H1 (cell line): ENCODE data around the gene TTC32. TPM values are rescaled to one million over a fixed set of nuclear protein-coding genes. Genes with fewer than 3 reads are reported as not detected.

Experiments used
- CTCF ChIA-PET: fragments of 300-600 bp; sonication (Branson Sonifier 250); formaldehyde crosslinking; loops from one replicate; lab custom pipeline; 2021; ENCODE audit not compliant: partially characterized antibody; lab: Charles Lee
- POLR2A ChIA-PET: fragments of 300-600 bp; sonication (Branson Sonifier 250); formaldehyde crosslinking; loops from one replicate; lab custom pipeline; 2021; ENCODE audit warnings: inconsistent platforms; ENCODE audit not compliant: partially characterized antibody; lab: Charles Lee
- DNase-seq, 2 experiments: peaks; one replicate each; pipeline versions ENCODE4 v3.0.0 to v3.0.0-alpha.2; 2010 to 2022; ENCODE audit warnings: low spot score in 2 of 2, low read depth in 1 of 2, mixed read lengths in 1 of 2
- FAIRE-seq: peaks from 2 replicates; lab custom pipeline; 2011; peaks lifted over from hg19 to GRCh38; lab: Jason Lieb, UNC
- H2AFZ ChIP-seq: 2 replicates; pipeline ENCODE4 v1.8.1; 2012; ENCODE audit warnings: low read length, inconsistent platforms
- H2AK5ac ChIP-seq: 2 replicates; pipeline ENCODE4 v1.6.1; 2013; ENCODE audit warnings: low read depth, low read length
- H2BK120ac ChIP-seq: replicated peaks from 2 replicates; pipeline ENCODE3; 2013; ENCODE audit warnings: low read depth, low read length, inconsistent platforms
- H2BK12ac ChIP-seq: 2 replicates; pipeline ENCODE4 v1.6.1; 2013; ENCODE audit warnings: low read depth, low read length
- H2BK15ac ChIP-seq: 2 replicates; pipeline ENCODE4 v1.6.1; 2013; ENCODE audit warnings: low read length
- H2BK20ac ChIP-seq: 2 replicates; pipeline ENCODE4 v1.6.1; 2013; ENCODE audit warnings: low read length
- H2BK5ac ChIP-seq: 2 replicates; pipeline ENCODE4 v1.6.1; 2013; ENCODE audit warnings: low read depth, low read length
- H3K14ac ChIP-seq: 2 replicates; pipeline ENCODE4 v1.6.1; 2013; ENCODE audit warnings: inconsistent platforms; ENCODE audit not compliant: insufficient read length
- H3K18ac ChIP-seq: 2 replicates; pipeline ENCODE4 v1.6.1; 2013; ENCODE audit warnings: low read length; ENCODE audit errors: extremely low read depth
- H3K23ac ChIP-seq: 2 replicates; pipeline ENCODE4 v1.6.1; 2013; ENCODE audit warnings: inconsistent platforms; ENCODE audit not compliant: insufficient read length
- H3K23me2 ChIP-seq: 2 replicates; pipeline ENCODE4 v1.6.1; 2013; ENCODE audit warnings: low read depth, low read length
- H3K27ac ChIP-seq: 2 replicates; pipeline ENCODE4 v1.6.1; 2011; ENCODE audit warnings: low read depth, low read length, inconsistent platforms
- H3K27me3 ChIP-seq, 4 experiments: replicated peaks in 1 of 4; 1 replicate in 1 of 4; 2 replicates in 3 of 4; pipeline versions ENCODE4 v1.6.1 to v1.8.1; 2011 to 2013; ENCODE audit warnings: low read length in 3 of 4, mild to moderate bottlenecking in 3 of 4, inconsistent platforms in 2 of 4, mixed read lengths in 2 of 4, moderate library complexity in 1 of 4; ENCODE audit not compliant: control insufficient read depth in 3 of 4, insufficient read depth in 3 of 4; ENCODE audit errors: extremely low read depth in 1 of 4
- H3K36me3 ChIP-seq, 4 experiments: 2 replicates each; pipeline versions ENCODE4 v1.6.1 to v1.8.1; 2011 to 2013; ENCODE audit warnings: mild to moderate bottlenecking in 4 of 4, low read length in 3 of 4, moderate library complexity in 2 of 4, control low read depth in 1 of 4, inconsistent platforms in 1 of 4; ENCODE audit not compliant: insufficient read depth in 4 of 4, control insufficient read depth in 2 of 4
- H3K4ac ChIP-seq: replicated peaks from 2 replicates; pipeline ENCODE3; 2013; ENCODE audit warnings: low read length, low read depth, mixed read lengths, inconsistent platforms; ENCODE audit not compliant: insufficient read length
- H3K4me1 ChIP-seq, 4 experiments: replicated peaks in 1 of 4; 1 replicate in 1 of 4; 2 replicates in 3 of 4; pipeline versions ENCODE4 v1.6.1 to v1.8.1; 2011 to 2013; ENCODE audit warnings: low read length in 3 of 4, inconsistent platforms in 2 of 4, mixed read lengths in 1 of 4; ENCODE audit not compliant: insufficient read depth in 4 of 4, control insufficient read depth in 3 of 4
- H3K4me2 ChIP-seq, 2 experiments: 2 replicates each; pipeline versions ENCODE4 v1.6.1 to v1.8.1; 2011 to 2013; ENCODE audit warnings: low read depth in 2 of 2, low read length in 2 of 2, control low read depth in 1 of 2, inconsistent platforms in 1 of 2, mild to moderate bottlenecking in 1 of 2; ENCODE audit not compliant: insufficient read depth in 1 of 2
- H3K4me3 ChIP-seq, 4 experiments: fragments of 200-600, 300-600 bp in 1 of 4; sonication (generic), shearing (Covaris generic), sonication (Bioruptor Twin) in 1 of 4; 2 replicates each; pipeline versions ENCODE4 v1.5.1 to v1.8.1; 2011 to 2016; ENCODE audit warnings: low read length in 4 of 4, low read depth in 3 of 4, control low read depth in 2 of 4, inconsistent platforms in 2 of 4, mild to moderate bottlenecking in 2 of 4, mixed read lengths in 1 of 4, moderate library complexity in 1 of 4; ENCODE audit not compliant: insufficient read depth in 2 of 4; ENCODE audit errors: extremely low read depth in 1 of 4
- H3K56ac ChIP-seq: replicated peaks from 2 replicates; pipeline ENCODE3; 2013; ENCODE audit warnings: low read depth, mild to moderate bottlenecking, mixed read lengths, low read length, inconsistent platforms; ENCODE audit not compliant: insufficient read length
- H3K79me1 ChIP-seq: 2 replicates; pipeline ENCODE4 v1.6.1; 2013; ENCODE audit warnings: low read depth, low read length, control low read depth
- H3K79me2 ChIP-seq, 2 experiments: 2 replicates each; pipeline versions ENCODE4 v1.6.1 to v1.8.1; 2012 to 2013; ENCODE audit warnings: low read length in 2 of 2, mild to moderate bottlenecking in 2 of 2, inconsistent platforms in 1 of 2; ENCODE audit not compliant: insufficient read depth in 2 of 2, control insufficient read depth in 1 of 2
- H3K9ac ChIP-seq, 4 experiments: replicated peaks in 1 of 4; 1 replicate in 1 of 4; 2 replicates in 3 of 4; pipeline versions ENCODE4 v1.6.1 to v1.8.1; 2011 to 2013; ENCODE audit warnings: low read depth in 3 of 4, low read length in 3 of 4, control low read depth in 2 of 4, mild to moderate bottlenecking in 2 of 4, moderate library complexity in 2 of 4, inconsistent platforms in 1 of 4; ENCODE audit errors: extremely low read depth in 1 of 4
- H3K9me3 ChIP-seq, 2 experiments: 2 replicates each; pipeline versions ENCODE4 v1.6.1 to v1.8.1; 2012 to 2013; ENCODE audit warnings: mild to moderate bottlenecking in 2 of 2, moderate library complexity in 2 of 2, control low read depth in 1 of 2, inconsistent platforms in 1 of 2, low read depth in 1 of 2, low read length in 1 of 2, mixed read lengths in 1 of 2; ENCODE audit not compliant: insufficient read depth in 2 of 2
- H4K20me1 ChIP-seq, 2 experiments: replicated peaks in 1 of 2; 2 replicates each; pipeline versions ENCODE3 to v1.8.1; 2011 to 2013; ENCODE audit warnings: inconsistent platforms in 2 of 2, low read length in 2 of 2, mild to moderate bottlenecking in 1 of 2; ENCODE audit not compliant: insufficient read depth in 2 of 2, control insufficient read depth in 1 of 2
- H4K5ac ChIP-seq: 2 replicates; pipeline ENCODE4 v1.6.1; 2013; ENCODE audit warnings: low read length, low read depth, mixed read lengths, inconsistent platforms; ENCODE audit not compliant: insufficient read length
- H4K8ac ChIP-seq: 2 replicates; pipeline ENCODE4 v1.8.0; 2013; ENCODE audit warnings: mild to moderate bottlenecking, moderate library complexity, low read length, inconsistent platforms; ENCODE audit not compliant: insufficient read depth; ENCODE audit errors: extremely low read depth
- H4K91ac ChIP-seq: replicated peaks from 2 replicates; pipeline ENCODE3; 2013; ENCODE audit warnings: low read length, mixed read lengths, inconsistent platforms; ENCODE audit not compliant: insufficient read length
- NANOG ChIP-seq: IDR thresholded peaks from 2 replicates; pipeline ENCODE4 v1.6.1; 2011; ENCODE audit warnings: low read length, low read depth, mild to moderate bottlenecking, inconsistent platforms; ENCODE audit not compliant: insufficient read depth, poor library complexity, severe bottlenecking
- RBBP5 ChIP-seq: IDR thresholded peaks from 2 replicates; pipeline ENCODE4 v1.7.1; 2012; ENCODE audit warnings: low read depth, mild to moderate bottlenecking, inconsistent platforms, low read length, moderate library complexity, borderline replicate concordance
- TAF1 ChIP-seq: IDR thresholded peaks from 2 replicates; pipeline ENCODE4 v1.6.1; 2011; ENCODE audit warnings: mild to moderate bottlenecking, low read depth, low read length
- TAF7 ChIP-seq: optimal IDR thresholded peaks from 2 replicates; pipeline ENCODE3; 2011; ENCODE audit warnings: low read depth, mild to moderate bottlenecking, inconsistent platforms, low read length, moderate library complexity, borderline replicate concordance
- whole genome bisulfite sequencing, 2 experiments: shearing (Covaris generic) in 1 of 2; methylation state at CpG; one replicate each; pipeline versions ENCODE4 v1.1.6 to v1.1.7; 2013 to 2015; ENCODE audit warnings: low lambda C conversion rate in 2 of 2, mixed read lengths in 2 of 2, inconsistent platforms in 1 of 2, low coverage in 1 of 2, missing lambda C conversion rate in 1 of 2; ENCODE audit not compliant: insufficient replicate concordance in 2 of 2, insufficient coverage in 1 of 2, insufficient read length in 1 of 2; ENCODE audit errors: extremely low coverage in 1 of 2, missing lambda C conversion rate in 1 of 2; 5-methylcytosine and 5-hydroxymethylcytosine counted together
- polyA plus RNA-seq, 7 experiments: library from polyadenylated mRNA; depleted of rRNA in 3 of 7; stranded (reverse) in 5 of 7; unstranded in 2 of 7; fragments of >200 nt in 5 of 7; fragments of 200-250 nt in 2 of 7; gene quantifications; 1 replicate in 5 of 7; 2 replicates in 1 of 7; 4 replicates in 1 of 7; pipeline versions ENCODE4 v1.2.1 to v1.2.3, GENCODE V29; 2011 to 2013; ENCODE audit warnings: missing spikeins in 2 of 7, mixed read lengths in 2 of 7
- total RNA-seq: library from RNA; stranded (reverse); fragmentation: NEBNext Ultra II Directional; extraction: Animal tissue kit (Norgen Biotek cat#: 25700); gene quantifications from 2 replicates; pipeline ENCODE4 v1.2.1, GENCODE V29; 2021

TTC32 gene
- total and polyA plus RNA-seq, 2 of the 8 experiments (the other 6 are each of a cell fraction or from before 2014, with no cell fraction given) = 6.8 to 8.7 TPM

GRCh38 chr2:19881221-19881907 lies 20.4 kb downstream of the TTC32 start:
- ChIA-PET CTCF (interaction anchor here (1.2 kb wide), 1 partner anchor 18 kb away, joined by 3 read pairs; no protein-coding TSS in a partner anchor), POLR2A (no interaction called here)

More at GRCh38 chr2:19881221-19881907, 20.4 kb downstream of the TTC32 start:
- no peak overlapping the region for H2AFZ ChIP-seq
- DNase-seq = no peak
- no peak overlapping the region for H2AK5ac ChIP-seq
- H3K4me1 ChIP-seq = no peaks in the 10 kb centered on the region
- H2BK5ac ChIP-seq = no peak overlapping the region
- H3K27ac ChIP-seq = no peak overlapping the region
- H4K91ac ChIP-seq = no peak overlapping the region
- no peak overlapping the region for H3K4me3 ChIP-seq
- H4K20me1 ChIP-seq = no peaks in the 10 kb centered on the region
- H3K14ac ChIP-seq = no peak overlapping the region
- H2BK15ac ChIP-seq = no peak overlapping the region
- H3K56ac ChIP-seq = no peak overlapping the region
- H3K36me3 ChIP-seq = no peaks in the 10 kb centered on the region
- no peak overlapping the region for H4K5ac ChIP-seq
- TF ChIP-seq TAF7 = no peak
- no peak for TF ChIP-seq TAF1
- TF ChIP-seq NANOG = no peak
- TF ChIP-seq RBBP5 = no peak
- no peaks in the 10 kb centered on the region for H3K79me2 ChIP-seq
- no peaks in the 10 kb centered on the region; the same call in 1 of the 2 replicates for H3K79me1 ChIP-seq
- H2BK120ac ChIP-seq = no peak overlapping the region
- H3K23ac ChIP-seq = no peak overlapping the region
- H3K4ac ChIP-seq = no peak overlapping the region
- no peak overlapping the region for H2BK20ac ChIP-seq
- no peak overlapping the region for H2BK12ac ChIP-seq
- 89% methylated on average over 2 of the region's 2 CpGs; no CpG with 5 or more reads in 1 of the 2 experiments for WGBS, 2 experiments
- no peaks in the 10 kb centered on the region for H3K23me2 ChIP-seq
- H3K18ac ChIP-seq = no peak overlapping the region
- H3K9ac ChIP-seq = no peak overlapping the region
- H4K8ac ChIP-seq = no peak overlapping the region
- no peak overlapping the region for H3K4me2 ChIP-seq
- no peak for FAIRE-seq
- H3K9me3 ChIP-seq = no peaks in the 10 kb centered on the region
- H3K27me3 ChIP-seq = peaks cover 0 to 2% (median 0%) of the 10 kb centered on the region in 4 experiments; a peak in 2 of 7 replicates
